ENCODE results near the gene ARL8B. TPM values are rescaled to one million over a fixed set of nuclear protein-coding genes. Genes with fewer than 3 reads are reported as not detected.

ARL8B gene
- total and polyA plus RNA-seq, 2 of the 8 experiments (the other 6 are each of a cell fraction or from before 2014, with no cell fraction given): 14.5 to 27.8 TPM

DNA sequence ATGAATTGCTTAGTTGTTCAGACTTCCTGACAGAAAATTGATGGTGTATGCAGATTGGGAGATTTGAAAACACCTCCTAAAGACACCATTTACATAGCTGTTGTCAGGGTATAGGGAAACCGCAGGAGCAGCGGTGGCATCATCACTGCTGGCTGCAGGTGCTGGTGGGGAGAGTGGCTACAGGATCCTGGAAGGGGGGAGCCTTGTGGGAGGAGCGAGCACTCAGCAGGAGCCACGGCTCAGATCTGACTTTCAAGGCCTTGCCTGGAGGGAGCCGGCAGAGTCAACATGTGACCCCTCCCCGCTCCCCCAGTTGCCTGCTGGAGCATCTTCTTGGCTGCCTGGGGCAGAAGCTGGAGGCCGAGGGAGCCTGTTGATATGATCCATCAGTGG, 91.5 kb downstream of the ARL8B start (continued):
- TF ChIP-seq POLR2AphosphoS5 (IDR thresholded peaks at IDR 0.05; ENCODE audit: low read depth, low read length) (peak; percentile 33), BCL11A (IDR thresholded peaks at IDR 0.05; ENCODE audit: low read depth in 2 of 2, low read length in 2 of 2) (no peak), RAD21 (IDR thresholded peaks at IDR 0.05 in 1 of 2, conservative IDR thresholded peaks at IDR 0.05 in 1 of 2; ENCODE audit: low read depth in 2 of 2, low read length in 2 of 2) (0 out of 4 replicates have a peak, but pooled peaks of 1 of the 2 experiments have one; percentile 3)
- TF ChIP-seq, protein P1, sequence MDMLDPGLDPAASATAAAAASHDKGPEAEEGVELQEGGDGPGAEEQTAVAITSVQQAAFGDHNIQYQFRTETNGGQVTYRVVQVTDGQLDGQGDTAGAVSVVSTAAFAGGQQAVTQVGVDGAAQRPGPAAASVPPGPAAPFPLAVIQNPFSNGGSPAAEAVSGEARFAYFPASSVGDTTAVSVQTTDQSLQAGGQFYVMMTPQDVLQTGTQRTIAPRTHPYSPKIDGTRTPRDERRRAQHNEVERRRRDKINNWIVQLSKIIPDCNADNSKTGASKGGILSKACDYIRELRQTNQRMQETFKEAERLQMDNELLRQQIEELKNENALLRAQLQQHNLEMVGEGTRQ (IDR thresholded peaks at IDR 0.05; ENCODE audit: low read length): peak; percentile 60; the same call in 1 of the 2 replicates
- TF ChIP-seq, protein P2, sequence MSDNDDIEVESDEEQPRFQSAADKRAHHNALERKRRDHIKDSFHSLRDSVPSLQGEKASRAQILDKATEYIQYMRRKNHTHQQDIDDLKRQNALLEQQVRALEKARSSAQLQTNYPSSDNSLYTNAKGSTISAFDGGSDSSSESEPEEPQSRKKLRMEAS (IDR thresholded peaks at IDR 0.05): peak; percentile 12; the same call in 1 of the 2 replicates

Data from H1 (cell line).